ENCODE data around the gene ABCC3. TPM values are rescaled to one million over a fixed set of nuclear protein-coding genes. Genes with fewer than 3 reads are reported as not detected.

The ABCC3 gene
- total RNA-seq, 1 donor from 2014 or later = 6.3 TPM

- no peak overlapping the region for H3K4me3 ChIP-seq (ENCODE audit: low read depth, low read length)
- peak; percentile 31 for DNase-seq (ENCODE audit: low read depth)
- TF ChIP-seq CTCF (conservative IDR thresholded peaks at IDR 0.05; ENCODE audit: low read depth, low read length) = no peak
These were observed 45.5 kb upstream of the ABCC3 start for GRCh38 chr17:50589095-50589705.

- no peak for TF ChIP-seq CTCF (conservative IDR thresholded peaks at IDR 0.05; ENCODE audit: low read depth, low read length)
- no peak for DNase-seq (ENCODE audit: low read depth)
These were observed 43.5 kb upstream of the ABCC3 start for GRCh38 chr17:50590946-50591737.

GRCh38 chr17:50593321-50593720 lies 41.4 kb upstream of the ABCC3 start:
- DNase-seq (ENCODE audit: low read depth) = no peak
- TF ChIP-seq CTCF (conservative IDR thresholded peaks at IDR 0.05; ENCODE audit: low read depth, low read length) = no peak
- no peak overlapping the region for H3K4me3 ChIP-seq (ENCODE audit: low read depth, low read length)

More at GRCh38 chr17:50590946-50591737, 43.5 kb upstream of the ABCC3 start:
- H3K4me3 ChIP-seq (ENCODE audit: low read depth, low read length) = no peak overlapping the region

- no peak overlapping the region for H3K4me3 ChIP-seq (ENCODE audit: low read depth, low read length)
- no peak for DNase-seq (ENCODE audit: low read depth)
- no peak for TF ChIP-seq CTCF (conservative IDR thresholded peaks at IDR 0.05; ENCODE audit: low read depth, low read length)
These were observed 40.4 kb upstream of the ABCC3 start for GRCh38 chr17:50594128-50594823.

- DNase-seq (ENCODE audit: low read depth) = no peak
- no peak overlapping the region for H3K4me3 ChIP-seq (ENCODE audit: low read depth, low read length)
- TF ChIP-seq CTCF (conservative IDR thresholded peaks at IDR 0.05; ENCODE audit: low read depth, low read length) = no peak
These were observed 39.8 kb upstream of the ABCC3 start for GRCh38 chr17:50594892-50595291.

GRCh38 chr17:50596191-50597037 lies 38.3 kb upstream of the ABCC3 start:
- no peak for DNase-seq (ENCODE audit: low read depth)
- TF ChIP-seq CTCF (conservative IDR thresholded peaks at IDR 0.05; ENCODE audit: low read depth, low read length) = peak; percentile 29
- no peak overlapping the region for H3K4me3 ChIP-seq (ENCODE audit: low read depth, low read length)

Measured in epithelial cell of proximal tubule (primary cell).